Ovary (tissue), 3 donors: ENCODE data around the gene RANBP1.

Experiments used
- CTCF ChIP-seq, 3 donors: fragments of 450-650 bp in 2 of 3; fragments of 200-600 bp in 1 of 3; IDR thresholded peaks; one replicate each; pipeline versions ENCODE4 v1.5.1 to v1.8.0; 2016 to 2022; ENCODE audit warnings: antibody characterized with exemption in 3 of 3, mild to moderate bottlenecking in 1 of 3
- EP300 ChIP-seq: sonication (generic); formaldehyde crosslinking; IDR thresholded peaks from one replicate; pipeline ENCODE4 v1.6.1; 2017; ENCODE audit warnings: antibody characterized with exemption
- donor health status: DM: no; HTN: no; CAD: no.

DNA sequence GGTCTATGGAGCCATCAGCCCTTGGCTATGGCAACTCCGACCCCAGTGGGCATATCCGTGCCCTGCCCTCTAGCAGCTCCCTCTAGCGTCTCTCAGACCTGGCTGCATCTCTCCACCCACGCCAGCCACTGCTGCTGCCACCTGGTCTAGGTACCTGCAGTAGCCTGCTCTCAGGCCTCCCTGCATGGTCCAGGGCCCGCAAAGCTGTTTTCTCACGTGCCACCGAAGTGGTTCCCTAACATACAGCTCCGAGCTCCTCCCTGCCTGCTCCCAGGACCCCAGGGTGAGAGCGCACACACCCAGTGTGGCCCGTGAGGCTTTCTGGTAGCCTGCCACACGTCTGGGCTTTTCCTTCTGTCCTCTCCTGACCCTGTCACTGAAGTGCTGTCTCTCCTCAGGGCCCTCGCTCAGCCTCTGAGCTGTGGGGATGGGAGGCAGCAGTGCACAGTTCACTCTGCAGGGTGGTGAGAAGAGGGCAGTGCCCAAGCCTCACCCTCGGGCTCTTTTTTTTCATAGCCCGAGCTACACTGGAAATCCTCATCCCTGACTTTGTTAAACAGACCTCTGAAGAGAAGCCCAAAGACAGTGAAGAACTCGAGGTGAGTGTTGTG lies 21.6 kb upstream of the RANBP1 start:
- no peak for TF ChIP-seq CTCF (IDR thresholded peaks at IDR 0.05)
- no peak for TF ChIP-seq EP300
